NCI-H526 treated with DMSO at 0.1 percent for 48 hours (cell line): ENCODE data around the gene RBFOX2.
"Not testable (repeated sequence)": the region's sequence is repeated elsewhere in the genome, so short reads cannot be mapped to it uniquely, and the experiment has no call there.

Experiments
- DNase-seq: peaks from one replicate; lab custom pipeline; 2025; lab: John Stamatoyannopoulos, UW

The RBFOX2 gene

DNA sequence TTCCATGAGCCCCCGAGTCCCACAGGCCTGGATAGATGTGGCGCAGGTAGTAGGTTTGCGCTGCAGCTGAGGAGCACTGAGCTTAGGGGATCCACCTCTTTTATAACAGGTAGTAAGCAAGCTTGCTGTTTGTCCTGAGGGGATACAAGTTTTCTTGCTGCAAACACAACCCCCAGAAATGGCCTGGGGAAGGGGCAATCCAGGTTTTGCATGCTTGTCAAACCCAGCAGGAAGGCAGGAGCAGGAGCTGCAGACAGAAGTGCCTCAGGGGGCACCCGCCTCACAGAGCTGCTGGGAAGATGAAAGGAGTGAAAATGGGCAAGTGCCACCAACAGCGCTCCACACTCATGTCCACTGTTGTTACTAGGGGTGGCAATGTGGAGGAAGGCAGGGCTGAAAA, 292.5 kb downstream of the RBFOX2 start:
- DNase-seq: no peak

DNA sequence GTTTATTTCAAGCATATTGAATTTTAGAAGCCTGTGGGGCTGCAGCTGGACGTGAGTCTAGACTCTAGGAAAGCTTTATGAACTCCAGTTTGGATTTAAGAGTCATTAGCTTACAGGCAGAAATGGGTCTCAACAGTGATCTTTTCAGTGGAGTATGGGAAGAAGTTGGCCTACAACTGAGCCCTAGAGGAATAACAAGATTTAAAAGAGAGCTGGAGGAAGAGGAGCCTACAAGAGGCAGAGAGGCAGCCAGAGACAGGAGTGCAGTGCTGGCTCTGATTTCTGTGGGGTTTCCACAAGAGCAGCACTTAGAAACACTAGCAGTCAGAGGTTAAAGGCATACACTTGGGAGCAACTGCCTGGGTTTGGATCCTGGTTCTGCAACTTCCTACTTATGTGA, 293.1 kb downstream of the RBFOX2 start:
- DNase-seq: no peak

- DNase-seq: no peak
These were observed 294.2 kb downstream of the RBFOX2 start for GRCh38 chr22:35734517-35734827.

DNA sequence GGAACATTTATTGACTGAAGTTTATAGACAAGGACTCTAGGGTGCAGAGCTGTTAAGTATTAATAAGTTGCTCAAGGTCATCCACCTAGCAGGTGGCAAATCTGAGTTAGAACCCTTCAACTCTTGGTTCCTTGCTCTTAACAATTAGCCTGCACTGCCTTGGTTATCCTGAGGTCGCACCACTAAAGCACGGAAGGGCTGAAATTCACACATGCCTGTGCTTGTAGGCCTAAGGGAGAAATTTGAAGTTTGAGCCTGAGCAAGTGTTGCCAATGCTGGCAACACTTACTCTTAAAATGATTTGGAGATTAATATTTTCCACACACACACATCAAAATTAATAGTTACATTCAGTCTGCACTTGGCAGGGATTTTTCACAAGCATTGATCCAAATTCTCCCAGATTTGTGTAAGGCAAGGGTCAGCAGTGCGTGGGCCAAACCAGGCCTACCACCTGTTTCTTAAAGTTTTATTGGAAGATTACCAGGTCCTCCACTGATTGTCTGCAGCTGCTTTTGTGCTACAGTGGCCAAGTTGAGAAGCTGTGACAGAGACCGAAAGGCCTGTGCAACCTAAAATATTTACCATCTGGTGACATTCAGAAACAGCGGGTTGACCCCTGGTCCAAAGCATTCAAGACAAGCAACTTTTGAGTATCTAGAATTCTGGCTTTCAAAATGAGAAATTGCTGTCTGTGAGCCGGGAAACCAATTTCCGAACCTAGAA, 294.7 kb downstream of the RBFOX2 start:
- DNase-seq: no peak

DNA sequence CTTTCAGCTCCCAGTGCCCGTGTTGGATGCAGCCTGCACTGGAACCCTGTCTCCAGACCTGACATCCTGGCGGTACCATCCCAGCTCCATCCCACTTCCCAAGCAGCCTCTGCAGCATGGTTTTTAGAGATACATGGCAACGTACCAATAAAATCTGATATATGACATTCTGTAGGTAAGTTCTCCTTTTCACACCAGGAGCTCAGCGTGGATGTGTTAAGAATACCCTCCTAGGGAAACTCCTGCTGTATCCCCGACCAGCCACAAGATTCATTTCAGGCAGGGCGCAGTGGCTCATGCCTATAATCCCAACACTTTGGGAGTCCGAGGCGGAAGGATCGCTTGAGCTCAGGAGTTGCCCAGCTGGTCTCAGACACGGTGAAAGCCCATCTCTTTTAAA, 295.6 kb downstream of the RBFOX2 start:
- DNase-seq: no peak

GRCh38 chr22:35732116-35732515, 296.5 kb downstream of the RBFOX2 start:
- no peak for DNase-seq

GRCh38 chr22:35731321-35731720, 297.3 kb downstream of the RBFOX2 start:
- no peak for DNase-seq

DNA sequence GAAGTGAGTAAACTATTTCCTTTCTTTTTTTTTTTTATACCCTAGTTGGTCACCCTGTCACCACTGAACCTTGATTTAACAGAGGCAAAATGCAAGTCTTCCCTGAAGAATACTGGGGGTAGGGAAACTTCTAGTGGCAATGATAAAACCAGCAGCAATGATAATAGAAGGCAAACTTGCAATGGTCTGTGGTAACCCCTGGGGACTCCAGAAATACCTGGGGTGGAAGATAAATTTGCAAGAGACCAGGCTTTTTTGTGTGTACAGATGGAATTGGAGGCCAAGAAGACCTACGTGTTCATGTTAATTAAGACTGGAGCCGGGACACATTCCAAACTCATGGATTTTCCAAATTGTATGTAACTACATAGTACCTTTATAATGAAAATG, 299.3 kb downstream of the RBFOX2 start:
- no peak for DNase-seq

- no peak for DNase-seq
These were observed 299.9 kb downstream of the RBFOX2 start for GRCh38 chr22:35728639-35729308.

DNA sequence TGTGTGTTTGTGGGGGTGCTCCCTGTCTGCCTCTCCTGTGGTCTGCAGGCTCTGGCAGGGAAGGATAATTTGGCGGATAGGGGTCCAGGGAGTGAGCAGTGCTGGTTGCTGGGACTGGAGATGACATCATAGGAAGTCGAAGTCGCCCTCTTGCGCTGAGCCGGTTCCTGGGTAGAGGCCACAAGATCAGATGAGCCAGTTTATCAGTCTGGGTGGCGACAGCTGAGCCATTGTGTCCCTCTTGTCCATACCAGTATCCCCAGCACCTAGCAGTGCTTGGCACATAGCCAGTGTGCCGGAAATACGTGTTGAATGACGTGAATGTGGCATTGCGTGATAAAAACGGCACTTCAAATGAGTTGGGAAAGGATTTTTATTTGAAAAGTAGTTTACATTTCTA, 301.2 kb downstream of the RBFOX2 start:
- no peak for DNase-seq

GRCh38 chr22:35726933-35727332, 301.7 kb downstream of the RBFOX2 start:
- DNase-seq: no peak

DNA sequence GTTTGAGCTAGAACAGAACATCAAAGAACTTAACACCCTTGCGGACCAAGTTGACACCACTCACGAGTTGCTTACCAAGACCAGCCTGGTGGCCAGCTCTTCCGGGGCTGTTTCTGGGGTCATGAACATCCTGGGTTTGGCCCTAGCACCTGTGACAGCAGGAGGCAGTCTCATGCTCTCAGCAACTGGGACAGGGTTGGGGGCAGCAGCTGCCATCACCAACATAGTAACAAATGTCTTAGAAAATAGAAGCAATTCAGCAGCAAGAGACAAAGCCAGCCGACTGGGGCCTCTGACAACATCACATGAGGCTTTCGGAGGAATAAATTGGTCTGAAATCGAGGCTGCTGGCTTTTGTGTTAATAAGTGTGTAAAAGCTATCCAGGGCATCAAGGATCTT, 302.2 kb downstream of the RBFOX2 start:
- DNase-seq: no peak

DNA sequence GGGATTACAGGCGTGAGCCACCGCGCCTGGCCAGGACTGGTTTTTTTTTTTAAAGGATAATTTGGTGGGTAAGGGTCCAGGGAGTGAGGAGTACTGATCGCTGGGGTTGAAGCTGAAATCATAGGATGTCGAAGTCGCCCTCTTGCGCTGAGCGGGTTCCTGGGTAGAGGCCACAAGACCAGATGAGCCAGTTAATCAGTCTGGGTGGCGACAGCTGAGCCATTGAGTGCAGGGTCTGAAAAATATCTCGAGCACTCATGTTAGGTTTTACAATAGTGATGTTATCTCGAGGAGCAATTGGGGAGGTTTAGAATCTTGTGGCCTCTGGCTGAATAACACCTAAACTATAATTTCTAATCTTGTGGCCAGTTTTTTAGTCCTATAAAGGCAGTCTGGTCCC, 303.1 kb downstream of the RBFOX2 start:
- no peak for DNase-seq

- DNase-seq: no peak
These were observed 306.7 kb downstream of the RBFOX2 start for GRCh38 chr22:35721960-35722359.

- no peak for DNase-seq
These were observed 309.3 kb downstream of the RBFOX2 start for GRCh38 chr22:35719212-35719875.

GRCh38 chr22:35717572-35717971, 311.1 kb downstream of the RBFOX2 start, which contains the start of gene APOL5:
APOL5 (plus strand) TSS chr22:35717872; CDS start chr22:35717872, 0 bp downstream.
- DNase-seq: no peak

GRCh38 chr22:35712672-35713071, 316.0 kb downstream of the RBFOX2 start:
- DNase-seq: no peak

- DNase-seq: no peak
These were observed 317.3 kb downstream of the RBFOX2 start for GRCh38 chr22:35711336-35711735.

- DNase-seq: no peak
These were observed 319.7 kb downstream of the RBFOX2 start for GRCh38 chr22:35708917-35709316.

DNA sequence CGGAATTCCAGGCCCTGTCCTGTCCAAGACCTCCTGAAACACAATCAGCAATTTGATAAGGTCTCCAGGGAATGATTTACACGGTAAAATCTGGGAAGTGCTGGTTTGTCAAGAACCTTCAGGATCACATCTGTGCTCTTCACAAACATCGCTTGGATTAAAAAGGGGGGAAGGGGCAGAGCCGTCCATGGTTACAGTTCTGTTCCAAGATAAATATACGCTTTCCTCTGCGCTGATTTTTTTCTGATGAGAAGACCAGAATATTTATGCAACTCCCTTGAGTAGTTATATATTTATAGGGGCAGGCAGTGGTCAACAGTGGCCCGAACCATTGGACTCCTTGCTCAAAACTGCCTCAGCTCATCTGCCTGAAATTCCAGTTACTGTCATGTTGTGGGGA, 320.2 kb downstream of the RBFOX2 start:
- no peak for DNase-seq

DNA sequence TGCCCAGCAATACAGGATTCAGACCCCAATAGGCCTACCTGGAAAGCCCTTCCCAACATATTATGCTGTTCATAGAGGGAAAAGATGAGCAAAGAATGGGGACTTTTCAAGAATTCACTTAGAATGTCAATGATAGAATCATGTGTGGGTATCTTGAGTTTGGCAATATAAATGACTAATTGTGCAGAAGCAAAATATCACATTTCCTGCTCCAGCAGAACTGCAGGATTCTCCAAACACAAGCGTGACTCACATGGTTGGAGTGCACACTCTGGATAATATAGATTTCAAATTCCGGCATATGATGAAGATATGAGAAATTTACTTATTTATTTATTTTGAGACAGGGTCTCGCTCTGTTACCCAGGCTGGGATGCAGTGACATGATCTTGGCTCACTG, 323.5 kb downstream of the RBFOX2 start:
- DNase-seq: no peak

DNA sequence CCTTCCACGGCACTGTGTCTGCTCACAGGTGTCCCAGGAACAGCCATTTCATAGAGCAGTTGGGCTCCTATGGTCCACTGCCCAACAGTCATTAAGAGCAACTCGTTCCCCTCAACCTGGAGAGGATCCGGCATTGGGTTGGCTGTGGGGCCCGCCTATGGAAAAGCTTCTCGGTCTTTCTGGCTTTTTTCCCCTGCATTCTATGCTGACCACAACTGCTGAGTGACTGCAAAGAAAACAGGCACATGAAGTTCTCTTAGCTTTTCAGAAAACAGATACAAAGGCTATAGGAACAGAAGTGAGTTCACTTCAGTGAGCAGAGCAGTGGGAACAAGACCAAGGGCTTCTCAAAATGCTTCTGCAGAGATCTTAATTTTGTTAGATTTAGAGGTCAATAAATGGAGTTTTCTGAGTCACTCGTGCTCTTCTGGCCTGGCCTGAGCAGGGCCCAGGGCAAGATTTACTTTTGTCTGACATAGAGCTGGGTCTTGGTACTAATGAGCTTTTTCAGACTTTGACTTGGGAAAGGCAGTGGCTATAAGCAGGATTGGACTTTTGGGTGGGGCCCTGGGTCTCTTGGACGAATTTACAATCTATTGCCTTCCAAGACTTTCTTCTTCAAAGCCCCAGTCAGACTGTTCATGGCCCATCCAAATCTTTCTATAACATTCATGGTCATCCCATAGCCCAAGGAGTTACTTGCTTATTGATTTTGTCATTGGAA, 324.6 kb downstream of the RBFOX2 start:
- no peak for DNase-seq

GRCh38 chr22:35699852-35700251, 328.8 kb downstream of the RBFOX2 start:
- DNase-seq: not testable (repeated sequence)
